Adipose tissue (tissue), 3 donors: Measurements from ENCODE around the gene ZNF512. TPM values are rescaled to one million over a fixed set of nuclear protein-coding genes. Genes with fewer than 3 reads are reported as not detected.

Experiments used
- H3K27ac ChIP-seq: one replicate; pipeline ENCODE4 v1.5.1; 2013; ENCODE audit warnings: low read depth, low read length
- WGBS, 3 donors: extraction: QIAGEN DNeasy Blood & Tissue Kit; methylation state at CpG; one replicate each; pipeline ENCODE4 v1.1.7; 2013; 5-methylcytosine and 5-hydroxymethylcytosine counted together
- polyA plus RNA-seq, 3 donors: library from polyadenylated mRNA; stranded (reverse); fragments of 200-250 nt; gene quantifications; one replicate each; pipeline ENCODE4 v1.2.3, GENCODE V29; 2013
- donor health status: healthy with polysubstance abuse.
- donor health status: Bipolar disorder and iron deficiency.
- donor health status: healthy.

Gene ZNF512
- polyA plus RNA-seq, 3 donors: 5.4 to 18.8 (median 7.4) TPM

DNA sequence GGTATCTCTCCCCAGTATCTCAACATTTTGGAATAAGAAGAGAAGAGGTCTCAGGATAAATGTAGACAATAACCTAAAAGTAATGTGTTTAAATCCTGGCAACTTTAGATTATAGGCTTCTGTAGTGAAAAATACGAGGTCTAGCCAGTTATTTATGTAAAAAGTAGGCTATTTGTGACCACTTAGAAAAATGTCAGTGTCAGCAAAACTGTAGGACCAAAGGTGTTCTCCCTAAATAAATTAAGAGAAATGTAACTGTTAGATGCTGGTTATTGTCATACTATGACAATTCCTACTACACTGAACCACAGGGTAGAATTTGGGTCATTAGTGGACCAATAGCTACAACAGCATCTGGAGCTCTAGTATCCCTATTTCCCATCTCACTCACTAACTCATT, 78.5 kb downstream of the ZNF512 start:
- 81 to 92% (median 88%) methylated on average over 1 of the region's 1 CpG for WGBS, 3 donors
- no peak overlapping the region for H3K27ac ChIP-seq

DNA sequence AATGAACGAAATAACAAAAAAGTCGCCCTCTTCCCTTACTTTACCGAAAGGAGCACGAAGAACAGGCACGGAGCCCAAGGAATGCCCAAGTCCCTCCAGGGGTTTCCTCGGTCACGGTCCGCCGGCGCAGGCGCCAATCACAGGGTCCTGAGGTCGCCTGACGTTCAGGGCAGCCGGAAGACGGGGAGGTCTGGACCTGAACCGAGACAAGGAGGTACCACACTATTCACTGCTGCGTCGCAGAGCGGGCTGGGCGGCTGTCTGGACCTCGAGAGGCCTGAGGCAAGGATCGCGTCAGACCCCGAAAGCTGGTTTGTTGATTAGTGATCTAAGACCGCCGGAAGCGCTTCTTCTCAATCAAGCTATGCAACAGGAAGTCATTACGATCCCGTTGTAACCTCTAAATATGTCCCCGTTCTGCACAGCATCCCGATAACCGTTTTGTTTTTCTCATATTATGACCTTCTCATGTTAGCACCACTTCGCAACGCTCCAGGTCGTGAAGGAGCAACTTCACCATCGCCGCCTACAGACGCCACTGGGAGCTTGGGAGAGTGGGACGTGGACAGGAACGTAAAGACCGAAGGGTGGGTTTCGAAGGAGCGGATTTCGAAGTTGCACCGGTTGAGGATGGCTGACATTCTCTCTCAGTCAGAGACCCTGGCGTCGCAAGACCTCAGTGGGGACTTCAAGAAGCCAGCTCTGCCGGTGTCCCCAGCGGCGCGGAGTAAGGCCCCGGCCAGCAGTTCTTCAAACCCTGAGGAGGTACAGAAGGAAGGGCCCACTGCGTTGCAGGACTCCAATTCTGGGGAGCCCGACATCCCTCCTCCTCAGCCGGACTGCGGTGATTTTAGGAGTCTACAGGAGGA, 80.7 kb downstream of the ZNF512 start, which contains the start of the genes SLC4A1AP and SUPT7L:
TSS of gene SLC4A1AP (plus strand) at position 605 of the 869 bp plus-strand sequence. CDS start at position 631, 26 bp downstream.
TSS of gene SUPT7L (minus strand) at position 330 of the 869 bp plus-strand sequence. CDS start 1,422 bp downstream, outside the sequence.
- peak within 1 kb of the TSS; percentile 89 for H3K27ac ChIP-seq
- 0% methylated on average over 52 to 56 of the region's 56 CpGs for WGBS, 3 donors

DNA sequence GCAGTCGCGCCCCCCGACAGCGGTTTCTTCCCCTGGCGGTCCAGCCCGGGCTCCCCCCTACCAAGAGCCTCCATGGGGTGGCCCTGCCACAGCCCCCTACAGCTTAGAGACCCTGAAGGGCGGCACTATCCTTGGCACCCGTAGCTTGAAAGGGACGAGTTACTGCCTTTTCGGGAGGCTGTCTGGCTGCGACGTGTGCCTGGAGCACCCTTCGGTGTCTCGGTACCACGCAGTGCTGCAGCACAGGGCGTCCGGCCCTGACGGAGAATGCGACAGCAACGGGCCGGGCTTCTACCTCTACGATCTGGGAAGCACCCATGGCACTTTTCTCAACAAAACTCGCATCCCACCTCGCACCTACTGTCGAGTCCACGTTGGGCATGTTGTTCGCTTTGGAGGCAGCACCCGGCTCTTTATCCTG, 81.3 kb downstream of the ZNF512 start:
- 3 to 4% (median 3%) methylated on average over 28 of the region's 28 CpGs for WGBS, 3 donors
- H3K27ac ChIP-seq: no peak overlapping the region

DNA sequence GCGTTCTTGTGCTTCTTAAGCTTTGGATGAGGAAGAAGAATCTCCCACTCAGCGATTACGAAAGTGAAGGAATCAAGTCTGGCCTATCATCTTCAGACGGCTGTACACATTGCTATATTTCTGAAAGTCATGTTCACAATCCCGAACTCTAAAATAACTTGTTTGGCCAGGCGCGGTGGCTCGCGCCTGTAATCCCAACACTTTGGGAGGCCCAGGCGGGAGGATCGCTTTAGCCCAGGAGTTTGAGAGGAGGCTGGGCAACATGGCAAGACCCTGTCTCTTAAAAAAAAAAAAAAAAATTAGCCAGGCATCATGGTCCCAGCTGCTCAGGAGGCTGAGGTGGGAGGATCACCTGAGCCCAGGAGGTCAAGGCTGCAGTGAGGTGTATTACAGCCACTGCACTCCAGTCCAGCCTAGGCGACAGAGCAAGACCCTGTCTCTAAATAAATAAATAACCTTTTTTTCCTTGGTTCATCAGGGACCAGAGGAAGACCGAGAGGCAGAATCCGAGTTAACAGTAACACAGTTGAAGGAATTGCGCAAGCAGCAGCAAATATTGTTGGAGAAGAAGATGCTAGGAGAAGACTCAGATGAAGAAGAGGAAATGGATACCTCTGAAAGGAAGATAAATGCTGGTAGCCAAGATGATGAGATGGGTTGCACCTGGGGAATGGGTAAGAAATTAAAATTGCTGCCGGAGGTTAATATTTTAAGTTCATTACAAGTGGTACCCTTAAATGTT, 82.0 kb downstream of the ZNF512 start:
- no peak overlapping the region for H3K27ac ChIP-seq
- WGBS, 3 donors: 74 to 83% (median 81%) methylated on average over 16 of the region's 16 CpGs

DNA sequence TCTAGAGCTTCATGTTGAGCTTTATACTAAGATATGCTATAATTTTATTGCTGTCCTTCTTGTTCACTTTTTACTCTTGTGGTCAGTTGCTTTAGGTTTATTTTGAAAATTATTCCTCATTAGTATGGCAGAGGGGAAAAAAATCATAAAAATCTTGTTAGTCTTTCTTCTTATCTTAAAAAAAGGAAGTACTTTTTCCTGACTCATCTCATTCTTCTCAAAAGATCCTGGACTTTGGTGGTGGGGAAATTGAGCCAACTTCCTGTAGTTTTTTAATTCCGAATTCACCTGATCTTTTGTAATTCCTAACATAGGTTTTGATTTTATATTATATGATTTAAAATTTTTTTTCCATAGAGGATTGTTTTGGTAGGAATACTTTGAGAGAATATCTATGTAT, 84.6 kb downstream of the ZNF512 start:
- 42 to 77% (median 46%) methylated on average over 1 of the region's 1 CpG for WGBS, 3 donors
- no peak overlapping the region for H3K27ac ChIP-seq

DNA sequence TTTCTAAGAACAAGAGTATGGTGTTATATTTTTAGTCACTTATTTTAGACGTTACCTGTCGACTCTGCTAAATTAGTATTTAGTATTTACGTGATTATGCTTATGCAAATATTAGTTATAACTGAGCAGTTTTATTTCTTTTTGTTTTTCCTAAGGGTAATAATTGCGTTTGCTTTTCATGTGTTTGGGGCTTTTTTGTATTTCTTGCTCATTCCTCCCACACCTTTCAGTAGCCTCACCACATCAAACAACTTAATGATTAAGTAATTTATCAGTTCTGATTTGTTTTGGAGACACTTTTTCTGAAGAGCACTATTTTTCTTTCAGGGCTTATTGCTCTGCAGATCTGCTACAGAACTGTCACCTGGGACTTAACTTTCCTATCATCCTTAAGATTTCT, 88.4 kb downstream of the ZNF512 start:
- 84 to 94% (median 94%) methylated on average over 4 of the region's 4 CpGs for WGBS, 3 donors
- no peak overlapping the region for H3K27ac ChIP-seq

Other genes with a start within 250 kb of the ZNF512 start
- 10 to 100 TPM; 18.0 to 23.9 (median 21.4) TPM for gene GTF3C2, start 226.3 kb upstream of the ZNF512 start, polyA plus RNA-seq
- 10 to 100 TPM; 37.7 to 42.5 (median 40.6) TPM for gene EIF2B4, start 212.7 kb upstream of the ZNF512 start, polyA plus RNA-seq
- gene SNX17, start 212.4 kb upstream of the ZNF512 start, polyA plus RNA-seq: 100 to 1,000 TPM in 2 of 3 donors, 10 to 100 TPM in 1; 49.3 to 104 (median 101) TPM
- 10 to 100 TPM in 2 of 3 donors, 1 to 10 TPM in 1; 8.6 to 19.9 (median 12.5) TPM for gene ZNF513, start 202.3 kb upstream of the ZNF512 start, polyA plus RNA-seq
- 10 to 100 TPM; 40.7 to 79.5 (median 46.3) TPM for gene PPM1G, start 173.5 kb upstream of the ZNF512 start, polyA plus RNA-seq
- 10 to 100 TPM; 44.9 to 67.0 (median 65.7) TPM for gene NRBP1, start 154.4 kb upstream of the ZNF512 start, polyA plus RNA-seq
- gene KRTCAP3, start 140.7 kb upstream of the ZNF512 start, polyA plus RNA-seq: 10 to 100 TPM in 1 of 3 donors, 1 to 10 TPM in 2; 2.4 to 52.8 (median 6.1) TPM
- gene IFT172, start 93.3 kb upstream of the ZNF512 start, polyA plus RNA-seq: 10 to 100 TPM; 11.3 to 23.7 (median 13.3) TPM
- gene FNDC4, start 87.8 kb upstream of the ZNF512 start, polyA plus RNA-seq: 100 to 1,000 TPM in 1 of 3 donors, 10 to 100 TPM in 2; 38.5 to 158 (median 53.5) TPM
- gene GCKR, start 86.2 kb upstream of the ZNF512 start, polyA plus RNA-seq: 1 to 10 TPM in 2 of 3 donors, not detected in 1; 3.0 to 5.7 TPM
- 1 to 10 TPM; 1.5 to 4.7 (median 1.7) TPM for gene CCDC121, start 46.0 kb downstream of the ZNF512 start, polyA plus RNA-seq
- 10 to 100 TPM; 19.7 to 25.7 (median 20.2) TPM for gene GPN1, start 46.0 kb downstream of the ZNF512 start, polyA plus RNA-seq
- gene SUPT7L, start 80.6 kb downstream of the ZNF512 start, polyA plus RNA-seq: 10 to 100 TPM; 11.3 to 22.9 (median 17.5) TPM
- 10 to 100 TPM in 2 of 3 donors, 1 to 10 TPM in 1; 7.0 to 14.6 (median 13.8) TPM for gene SLC4A1AP, start 80.8 kb downstream of the ZNF512 start, polyA plus RNA-seq
- 100 to 1,000 TPM in 2 of 3 donors, 10 to 100 TPM in 1; 86.4 to 196 (median 169) TPM for gene MRPL33, start 188.7 kb downstream of the ZNF512 start, polyA plus RNA-seq